GM23338 (cell line): ENCODE data around the gene LRIG1. TPM values are rescaled to one million over a fixed set of nuclear protein-coding genes. Genes with fewer than 3 reads are reported as not detected.
A peak's percentile ranks its signal among the peaks of the same experiment; 100 is the strongest.

ENCODE experiments used
- ATAC-seq: fragments of 200-7000 bp; cut with Tn5 transposase; 3 replicates; pipeline ENCODE4 v1.9.1; 2020
- DNase-seq: peaks from one replicate; pipeline ENCODE4 v3.0.0-alpha.2; 2015; ENCODE audit warnings: low spot score
- H2AFZ ChIP-seq: fragments of 200-600 bp; sonication (generic); 2 replicates; pipeline ENCODE4 v1.8.0; 2016; ENCODE audit warnings: antibody characterized with exemption, mild to moderate bottlenecking, moderate library complexity
- H3F3A ChIP-seq: fragments of 200-600 bp; sonication (generic); replicated peaks from 2 replicates; pipeline ENCODE4 v1.8.0; 2017; ENCODE audit warnings: antibody characterized with exemption, mixed run types, low read depth
- H3K27ac ChIP-seq: fragments of 200-600 bp; sonication (generic); 2 replicates; pipeline ENCODE4 v1.6.1; 2016; ENCODE audit warnings: low read depth
- H3K27me3 ChIP-seq: fragments of 200-600 bp; sonication (generic); 2 replicates; pipeline ENCODE4 v1.8.0; 2016; ENCODE audit warnings: mild to moderate bottlenecking, mixed run types, moderate library complexity; ENCODE audit not compliant: insufficient read depth
- H3K36me3 ChIP-seq: fragments of 200-600 bp; sonication (generic); 2 replicates; pipeline ENCODE4 v1.8.0; 2016; ENCODE audit warnings: mild to moderate bottlenecking; ENCODE audit not compliant: insufficient read depth
- H3K4me1 ChIP-seq: fragments of 200-600 bp; sonication (generic); 2 replicates; pipeline ENCODE4 v1.8.0; 2016; ENCODE audit warnings: mild to moderate bottlenecking, moderate library complexity; ENCODE audit not compliant: insufficient read depth
- H3K4me2 ChIP-seq: fragments of 200-600 bp; sonication (generic); 2 replicates; pipeline ENCODE4 v1.7.1; 2017; ENCODE audit warnings: mixed run types
- H3K4me3 ChIP-seq: fragments of 200-600 bp; sonication (generic); 2 replicates; pipeline ENCODE4 v1.6.1; 2016; ENCODE audit warnings: mixed run types
- H3K79me2 ChIP-seq: fragments of 200-600 bp; sonication (generic); replicated peaks from 2 replicates; pipeline ENCODE4 v1.8.0; 2017; ENCODE audit warnings: mild to moderate bottlenecking; ENCODE audit not compliant: insufficient read depth
- H3K9me2 ChIP-seq: fragments of 200-600 bp; sonication (generic); 2 replicates; pipeline ENCODE4 v1.8.0; 2017; ENCODE audit not compliant: insufficient read depth
- H4K20me1 ChIP-seq: fragments of 200-600 bp; sonication (generic); replicated peaks from 2 replicates; pipeline ENCODE4 v1.8.0; 2017; ENCODE audit warnings: mild to moderate bottlenecking; ENCODE audit not compliant: insufficient read depth
- H3K27ac Mint-ChIP-seq: 2 replicates; pipeline ENCODE4 v1.8.0; 2020; ENCODE audit warnings: inconsistent platforms, mild to moderate bottlenecking, moderate library complexity, mixed read lengths
- H3K27me3 Mint-ChIP-seq: 3 replicates; pipeline ENCODE4 v1.8.0; 2022; ENCODE audit warnings: low read depth, mild to moderate bottlenecking, moderate library complexity, mixed read lengths, inconsistent platforms; ENCODE audit not compliant: insufficient read depth, poor library complexity
- H3K36me3 Mint-ChIP-seq: 3 replicates; pipeline ENCODE4 v1.8.0; 2021; ENCODE audit warnings: low read depth, mild to moderate bottlenecking, inconsistent platforms, moderate library complexity, mixed read lengths
- H3K4me1 Mint-ChIP-seq: 3 replicates; pipeline ENCODE4 v1.8.0; 2020; ENCODE audit warnings: mild to moderate bottlenecking, inconsistent platforms, mixed read lengths
- H3K4me3 Mint-ChIP-seq: 3 replicates; pipeline ENCODE4 v1.8.0; 2021; ENCODE audit warnings: moderate library complexity, mild to moderate bottlenecking, inconsistent platforms, mixed read lengths
- H3K9me3 Mint-ChIP-seq: 3 replicates; pipeline ENCODE4 v1.8.0; 2020; ENCODE audit warnings: moderate library complexity, mild to moderate bottlenecking, inconsistent platforms, mixed read lengths
- CREB1 ChIP-seq: fragments of 250-450 bp; sonication (Bioruptor Pico); IDR thresholded peaks from 2 replicates; pipeline ENCODE4 v1.5.0; 2020; ENCODE audit warnings: low read depth, mild to moderate bottlenecking, moderate library complexity
- EZH2 ChIP-seq: fragments of 200-600 bp; sonication (generic); IDR thresholded peaks from one replicate; pipeline ENCODE4 v1.8.0; 2017; ENCODE audit warnings: antibody characterized with exemption, mild to moderate bottlenecking, low read depth; ENCODE audit not compliant: unreplicated experiment
- EZH2phosphoT487 ChIP-seq: fragments of 200-600 bp; sonication (generic); IDR thresholded peaks from one replicate; pipeline ENCODE4 v1.8.1; 2018; ENCODE audit warnings: antibody characterized with exemption; ENCODE audit not compliant: unreplicated experiment
- NANOG ChIP-seq: IDR thresholded peaks from 2 replicates; pipeline ENCODE4 v1.6.1; 2016; ENCODE audit warnings: antibody characterized with exemption, borderline replicate concordance
- ZNF331 ChIP-seq: fragments of 250-450 bp; sonication (Bioruptor Pico); IDR thresholded peaks from 2 replicates; pipeline ENCODE4 v1.5.0; 2020; ENCODE audit warnings: low read depth, mild to moderate bottlenecking, moderate library complexity
- polyA plus RNA-seq: library from polyadenylated mRNA; unstranded; fragments of >200 nt; fragmentation: Nextera tagmentation; extraction: Ambion mirVana; gene quantifications from 2 replicates; pipeline ENCODE4 v1.2.1, GENCODE V29; 2016
- total RNA-seq: library from RNA; depleted of rRNA; stranded (reverse); fragments of >200 nt; shearing (Covaris generic); gene quantifications from 2 replicates; pipeline ENCODE4 v1.2.3, GENCODE V29; 2014
- TF ChIP-seq, protein P1 (sequence below): IDR thresholded peaks from 2 replicates; pipeline ENCODE4 v1.6.1; 2016; ENCODE audit warnings: antibody characterized with exemption
- TF ChIP-seq, protein P2 (sequence below): IDR thresholded peaks from one replicate; pipeline ENCODE4 v1.6.1; 2018; ENCODE audit warnings: antibody characterized with exemption; ENCODE audit not compliant: unreplicated experiment
- TF ChIP-seq, protein P3 (sequence below), 2 experiments: fragments of 200-600 bp in 1 of 2; sonication (generic) in 1 of 2; conservative IDR thresholded peaks; 2 replicates each; pipeline versions ENCODE4 v1.5.1 to v1.6.1; 2016 to 2017; ENCODE audit warnings: antibody characterized with exemption in 2 of 2, low read depth in 2 of 2, mild to moderate bottlenecking in 2 of 2, moderate library complexity in 1 of 2

LRIG1 gene
- total and polyA plus RNA-seq, 2 experiments from 2014 or later: 40.0 to 134 TPM

DNA sequence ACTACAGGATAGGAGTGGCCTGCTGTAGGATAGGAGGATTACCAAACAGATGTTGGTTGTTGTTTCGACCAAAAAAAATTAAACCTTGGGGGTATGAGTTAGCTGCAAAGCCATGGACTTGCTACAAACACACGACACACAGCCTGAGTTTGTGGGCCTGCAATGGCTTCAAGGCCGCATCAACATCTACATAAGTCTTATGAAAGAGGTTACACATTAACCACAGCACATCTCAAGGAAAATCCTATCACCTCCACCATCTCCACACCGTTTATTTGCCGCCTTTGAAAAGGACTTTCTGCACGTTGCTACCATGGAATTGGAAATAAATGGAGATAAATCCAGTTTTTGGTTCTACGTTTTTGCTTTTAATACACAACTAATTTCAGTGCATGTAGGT lies 23.0 kb downstream of the LRIG1 start:
- DNase-seq (no peak), ATAC-seq (no peak)
- Mint-ChIP-seq H3K4me3 (no peak overlapping the region), H3K27me3 (peaks cover 4% of the 10 kb centered on the region), H3K36me3 (no peaks in the 10 kb centered on the region), H3K4me1 (peaks cover 16% of the 10 kb centered on the region), H3K9me3 (no peaks in the 10 kb centered on the region), H3K27ac (no peak overlapping the region; the same call in 1 of the 2 replicates)
- no peaks in the 10 kb centered on the region for H3K36me3 ChIP-seq
- peak overlapping the region; percentile 76 for H3K4me2 ChIP-seq
- H3K27ac ChIP-seq: no peak overlapping the region
- H3K9me2 ChIP-seq: no peaks in the 10 kb centered on the region
- H3F3A ChIP-seq: no peaks in the 10 kb centered on the region
- H3K79me2 ChIP-seq: peaks cover 100% of the 10 kb centered on the region
- TF ChIP-seq EZH2phosphoT487: no peak
- no peak for TF ChIP-seq CREB1 (CRISPR knock-in tag)
- TF ChIP-seq NANOG: no peak
- TF ChIP-seq, protein P1, sequence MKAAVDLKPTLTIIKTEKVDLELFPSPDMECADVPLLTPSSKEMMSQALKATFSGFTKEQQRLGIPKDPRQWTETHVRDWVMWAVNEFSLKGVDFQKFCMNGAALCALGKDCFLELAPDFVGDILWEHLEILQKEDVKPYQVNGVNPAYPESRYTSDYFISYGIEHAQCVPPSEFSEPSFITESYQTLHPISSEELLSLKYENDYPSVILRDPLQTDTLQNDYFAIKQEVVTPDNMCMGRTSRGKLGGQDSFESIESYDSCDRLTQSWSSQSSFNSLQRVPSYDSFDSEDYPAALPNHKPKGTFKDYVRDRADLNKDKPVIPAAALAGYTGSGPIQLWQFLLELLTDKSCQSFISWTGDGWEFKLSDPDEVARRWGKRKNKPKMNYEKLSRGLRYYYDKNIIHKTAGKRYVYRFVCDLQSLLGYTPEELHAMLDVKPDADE: no peak
- no peak for TF ChIP-seq ZNF331 (CRISPR knock-in tag)
- TF ChIP-seq, protein P2, sequence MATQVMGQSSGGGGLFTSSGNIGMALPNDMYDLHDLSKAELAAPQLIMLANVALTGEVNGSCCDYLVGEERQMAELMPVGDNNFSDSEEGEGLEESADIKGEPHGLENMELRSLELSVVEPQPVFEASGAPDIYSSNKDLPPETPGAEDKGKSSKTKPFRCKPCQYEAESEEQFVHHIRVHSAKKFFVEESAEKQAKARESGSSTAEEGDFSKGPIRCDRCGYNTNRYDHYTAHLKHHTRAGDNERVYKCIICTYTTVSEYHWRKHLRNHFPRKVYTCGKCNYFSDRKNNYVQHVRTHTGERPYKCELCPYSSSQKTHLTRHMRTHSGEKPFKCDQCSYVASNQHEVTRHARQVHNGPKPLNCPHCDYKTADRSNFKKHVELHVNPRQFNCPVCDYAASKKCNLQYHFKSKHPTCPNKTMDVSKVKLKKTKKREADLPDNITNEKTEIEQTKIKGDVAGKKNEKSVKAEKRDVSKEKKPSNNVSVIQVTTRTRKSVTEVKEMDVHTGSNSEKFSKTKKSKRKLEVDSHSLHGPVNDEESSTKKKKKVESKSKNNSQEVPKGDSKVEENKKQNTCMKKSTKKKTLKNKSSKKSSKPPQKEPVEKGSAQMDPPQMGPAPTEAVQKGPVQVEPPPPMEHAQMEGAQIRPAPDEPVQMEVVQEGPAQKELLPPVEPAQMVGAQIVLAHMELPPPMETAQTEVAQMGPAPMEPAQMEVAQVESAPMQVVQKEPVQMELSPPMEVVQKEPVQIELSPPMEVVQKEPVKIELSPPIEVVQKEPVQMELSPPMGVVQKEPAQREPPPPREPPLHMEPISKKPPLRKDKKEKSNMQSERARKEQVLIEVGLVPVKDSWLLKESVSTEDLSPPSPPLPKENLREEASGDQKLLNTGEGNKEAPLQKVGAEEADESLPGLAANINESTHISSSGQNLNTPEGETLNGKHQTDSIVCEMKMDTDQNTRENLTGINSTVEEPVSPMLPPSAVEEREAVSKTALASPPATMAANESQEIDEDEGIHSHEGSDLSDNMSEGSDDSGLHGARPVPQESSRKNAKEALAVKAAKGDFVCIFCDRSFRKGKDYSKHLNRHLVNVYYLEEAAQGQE: no peak
- peaks cover 100% of the 10 kb centered on the region for H3K4me1 ChIP-seq
- no peaks in the 10 kb centered on the region for H3K27me3 ChIP-seq
- H4K20me1 ChIP-seq: peaks cover 71% of the 10 kb centered on the region
- no peak overlapping the region for H2AFZ ChIP-seq
- no peak overlapping the region for H3K4me3 ChIP-seq

DNA sequence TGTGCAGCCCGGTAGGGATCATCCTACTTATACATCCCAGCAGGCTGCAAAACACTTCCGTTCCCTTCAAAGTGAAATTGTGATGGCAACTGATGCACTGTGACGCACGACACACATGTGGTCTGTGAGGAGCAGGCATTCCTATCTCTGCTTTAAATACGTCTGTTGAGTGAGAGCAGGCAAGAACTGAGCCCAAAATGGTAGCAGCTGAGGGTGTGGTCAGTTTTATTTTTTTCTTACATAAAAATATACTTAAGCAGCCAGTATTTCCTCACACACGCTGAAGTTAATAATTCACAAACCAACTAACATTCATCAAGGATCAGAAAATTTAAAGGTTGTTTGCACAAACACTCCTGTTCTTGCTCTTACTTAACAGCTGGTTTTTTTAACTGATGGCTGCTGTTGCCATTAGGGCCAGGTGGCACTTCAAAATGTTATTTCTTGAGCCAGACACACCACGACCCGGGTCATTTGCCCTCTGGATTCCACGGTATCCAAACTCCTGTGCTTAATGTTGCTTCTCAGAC lies 23.9 kb downstream of the LRIG1 start:
- Histone ChIP-seq H3K27ac (no peak overlapping the region), H3K4me1 (peaks cover 99% of the 10 kb centered on the region), H3K4me3 (no peak overlapping the region), H3K9me2 (no peaks in the 10 kb centered on the region), H3K27me3 (no peaks in the 10 kb centered on the region), H3K79me2 (peaks cover 100% of the 10 kb centered on the region), H2AFZ (no peak overlapping the region), H4K20me1 (peaks cover 70% of the 10 kb centered on the region), H3F3A (no peaks in the 10 kb centered on the region), H3K36me3 (no peaks in the 10 kb centered on the region), H3K4me2 (peak overlapping the region; percentile 61)
- H3K27ac Mint-ChIP-seq: peak overlapping the region; percentile 60; the same call in 1 of the 2 replicates
- H3K4me1 Mint-ChIP-seq: peaks cover 23% of the 10 kb centered on the region
- DNase-seq (no peak), ATAC-seq (no peak)
- no peaks in the 10 kb centered on the region for H3K9me3 Mint-ChIP-seq
- no peak overlapping the region for H3K4me3 Mint-ChIP-seq
- no peak for TF ChIP-seq EZH2
- no peak for TF ChIP-seq NANOG
- TF ChIP-seq, protein P3, sequence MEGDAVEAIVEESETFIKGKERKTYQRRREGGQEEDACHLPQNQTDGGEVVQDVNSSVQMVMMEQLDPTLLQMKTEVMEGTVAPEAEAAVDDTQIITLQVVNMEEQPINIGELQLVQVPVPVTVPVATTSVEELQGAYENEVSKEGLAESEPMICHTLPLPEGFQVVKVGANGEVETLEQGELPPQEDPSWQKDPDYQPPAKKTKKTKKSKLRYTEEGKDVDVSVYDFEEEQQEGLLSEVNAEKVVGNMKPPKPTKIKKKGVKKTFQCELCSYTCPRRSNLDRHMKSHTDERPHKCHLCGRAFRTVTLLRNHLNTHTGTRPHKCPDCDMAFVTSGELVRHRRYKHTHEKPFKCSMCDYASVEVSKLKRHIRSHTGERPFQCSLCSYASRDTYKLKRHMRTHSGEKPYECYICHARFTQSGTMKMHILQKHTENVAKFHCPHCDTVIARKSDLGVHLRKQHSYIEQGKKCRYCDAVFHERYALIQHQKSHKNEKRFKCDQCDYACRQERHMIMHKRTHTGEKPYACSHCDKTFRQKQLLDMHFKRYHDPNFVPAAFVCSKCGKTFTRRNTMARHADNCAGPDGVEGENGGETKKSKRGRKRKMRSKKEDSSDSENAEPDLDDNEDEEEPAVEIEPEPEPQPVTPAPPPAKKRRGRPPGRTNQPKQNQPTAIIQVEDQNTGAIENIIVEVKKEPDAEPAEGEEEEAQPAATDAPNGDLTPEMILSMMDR (conservative IDR thresholded peaks at IDR 0.05; ENCODE audit: low read depth in 2 of 2): no peak
- no peak for TF ChIP-seq EZH2phosphoT487
- TF ChIP-seq CREB1 (CRISPR knock-in tag): no peak
- H3K27me3 Mint-ChIP-seq: peaks cover 5% of the 10 kb centered on the region
- H3K36me3 Mint-ChIP-seq: no peaks in the 10 kb centered on the region; the same call in 2 of the 3 replicates
